T-helper 22 cell (primary cell): ENCODE measurements around the gene TUT7.
A peak's percentile ranks its signal among the peaks of the same experiment; 100 is the strongest.
"Not testable (repeated sequence)": the region's sequence is repeated elsewhere in the genome, so short reads cannot be mapped to it uniquely, and the experiment has no call there.

Experiments used
- DNase-seq: peaks from one replicate; pipeline ENCODE4 v3.0.0-alpha.2; 2020; ENCODE audit warnings: low read depth

The TUT7 gene

GRCh38 chr9:86304236-86304730 lies 49.9 kb downstream of the TUT7 start:
- no peak for DNase-seq

- DNase-seq, result peak; percentile 35
Observed at GRCh38 chr9:86303316-86303975, 50.8 kb downstream of the TUT7 start.

- DNase-seq, result no peak
Observed at GRCh38 chr9:86301686-86302085, 52.5 kb downstream of the TUT7 start.

GRCh38 chr9:86300701-86301100 lies 53.5 kb downstream of the TUT7 start:
- DNase-seq, result no peak

GRCh38 chr9:86298873-86299272 lies 55.3 kb downstream of the TUT7 start:
- DNase-seq, result no peak

GRCh38 chr9:86290341-86290740 lies 63.9 kb downstream of the TUT7 start:
- DNase-seq, result not testable (repeated sequence)

GRCh38 chr9:86288499-86289198 lies 65.6 kb downstream of the TUT7 start:
- DNase-seq, result no peak

GRCh38 chr9:86287013-86287412 lies 67.2 kb downstream of the TUT7 start:
- no peak for DNase-seq

GRCh38 chr9:86286278-86286677 lies 67.9 kb downstream of the TUT7 start:
- DNase-seq, result no peak

GRCh38 chr9:86285261-86285660 lies 68.9 kb downstream of the TUT7 start:
- no peak for DNase-seq

- DNase-seq, result no peak
Observed at GRCh38 chr9:86282979-86283535, 71.2 kb downstream of the TUT7 start.

- DNase-seq, result peak; percentile 99
Observed at GRCh38 chr9:86282077-86282978, 71.9 kb downstream of the TUT7 start, which contains the start of gene ISCA1. Gene ISCA1, minus strand, starts transcription at chr9:86282538. Its CDS starts 80 bp downstream, at chr9:86282458.

- DNase-seq, result no peak
Observed at GRCh38 chr9:86281593-86282076, 72.6 kb downstream of the TUT7 start.

- DNase-seq, result no peak
Observed at GRCh38 chr9:86280580-86280979, 73.6 kb downstream of the TUT7 start.

GRCh38 chr9:86279839-86280238 lies 74.4 kb downstream of the TUT7 start:
- no peak for DNase-seq

- no peak for DNase-seq
Observed at GRCh38 chr9:86277072-86277471, 77.1 kb downstream of the TUT7 start.

- DNase-seq, result no peak
Observed at GRCh38 chr9:86275962-86276361, 78.2 kb downstream of the TUT7 start.

GRCh38 chr9:86274821-86275643 lies 79.2 kb downstream of the TUT7 start:
- DNase-seq, result no peak

- no peak for DNase-seq
Observed at GRCh38 chr9:86272221-86272620, 82.0 kb downstream of the TUT7 start.

GRCh38 chr9:86263876-86264275 lies 90.3 kb downstream of the TUT7 start:
- no peak for DNase-seq

- no peak for DNase-seq
Observed at GRCh38 chr9:86262492-86262891, 91.7 kb downstream of the TUT7 start.
